Hindlimb muscle (tissue), 1 donor: ENCODE measurements around the gene MMP11. TPM values are rescaled to one million over a fixed set of nuclear protein-coding genes. Genes with fewer than 3 reads are reported as not detected.

ENCODE experiments used
- DNase-seq: peaks from one replicate; pipeline ENCODE4 v3.0.0-alpha.2; 2013
- polyA plus RNA-seq: library from polyadenylated mRNA; unstranded; fragments of 120-200 nt; gene quantifications from one replicate; pipeline ENCODE4 v1.2.1, GENCODE V29; 2013; ENCODE audit not compliant: insufficient read length

Gene MMP11
- polyA plus RNA-seq, 1 donor = 8.2 TPM

- DNase-seq = no peak
Observed at GRCh38 chr22:23831781-23832180, 59.1 kb downstream of the MMP11 start.

GRCh38 chr22:23832226-23833016 lies 59.8 kb downstream of the MMP11 start:
- DNase-seq = no peak

DNA sequence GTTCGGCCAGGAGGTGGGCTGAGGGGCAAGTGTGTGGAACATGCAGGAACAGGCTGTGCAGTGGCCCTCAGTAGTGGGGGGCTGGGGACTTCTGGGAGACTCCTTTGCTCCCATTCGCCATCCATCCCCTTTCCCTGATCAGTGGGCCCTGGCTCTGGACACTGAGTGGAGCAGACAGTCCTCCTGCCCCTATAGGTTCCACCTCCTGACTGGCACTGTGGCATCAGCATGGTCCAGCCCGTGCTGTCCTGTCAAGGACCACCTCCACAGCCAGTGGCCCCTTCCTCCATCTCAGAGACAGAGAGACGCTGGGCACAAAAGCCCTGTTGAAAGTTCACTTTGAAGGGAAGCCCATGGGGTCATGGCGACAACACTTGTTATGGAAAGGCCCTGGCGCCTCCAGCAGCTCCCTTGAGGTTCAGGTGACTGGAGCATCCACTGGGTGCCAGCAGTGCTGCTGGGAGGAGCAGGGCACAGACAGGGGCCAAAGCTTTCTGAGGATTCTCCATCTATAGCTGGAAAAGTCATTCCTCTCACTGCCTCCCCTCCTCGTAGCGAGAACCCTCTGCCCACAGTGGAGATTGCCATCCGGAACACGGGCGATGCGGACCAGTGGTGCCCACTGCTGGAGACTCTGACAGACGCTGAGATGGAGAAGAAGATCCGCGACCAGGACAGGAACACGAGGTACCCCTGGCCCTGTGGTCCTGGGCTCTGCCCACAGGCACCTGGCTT lies 60.5 kb downstream of the MMP11 start:
- DNase-seq = no peak

Other genes starting within 250 kb of the MMP11 start
- gene IGLL1, start 192.6 kb upstream of the MMP11 start, polyA plus RNA-seq = 0.41 TPM
- gene DRICH1, start 140.5 kb upstream of the MMP11 start, polyA plus RNA-seq = 0.49 TPM
- 2.0 TPM for gene RGL4, start 81.8 kb upstream of the MMP11 start, polyA plus RNA-seq
- gene ZNF70, start 21.7 kb upstream of the MMP11 start, polyA plus RNA-seq = 6.1 TPM
- gene VPREB3, start 18.4 kb upstream of the MMP11 start, polyA plus RNA-seq = 0.56 TPM
- 0.50 TPM for gene C22orf15, start 9.9 kb upstream of the MMP11 start, polyA plus RNA-seq
- gene CHCHD10, start 4.9 kb upstream of the MMP11 start, polyA plus RNA-seq = 53.5 TPM
- 79.3 TPM for gene SMARCB1, start 14.1 kb downstream of the MMP11 start, polyA plus RNA-seq
- gene DERL3, start 66.2 kb downstream of the MMP11 start, polyA plus RNA-seq = 1.2 TPM
- 9.5 TPM for gene SLC2A11, start 85.0 kb downstream of the MMP11 start, polyA plus RNA-seq
- gene MIF, start 121.5 kb downstream of the MMP11 start, polyA plus RNA-seq = 178 TPM
- gene GSTT2B, start 188.3 kb downstream of the MMP11 start, polyA plus RNA-seq = 14.3 TPM
- 3.3 TPM for gene DDTL, start 194.0 kb downstream of the MMP11 start, polyA plus RNA-seq
- gene DDT, start 201.6 kb downstream of the MMP11 start, polyA plus RNA-seq = 45.9 TPM
- 0.41 TPM for gene GSTT2, start 207.3 kb downstream of the MMP11 start, polyA plus RNA-seq
- gene GSTT4, start 232.6 kb downstream of the MMP11 start, polyA plus RNA-seq = not detected
- 37.9 TPM for gene CABIN1, start 238.5 kb downstream of the MMP11 start, polyA plus RNA-seq